ENCODE data around the gene FOXO3.

FOXO3 gene

GRCh38 chr6:108598305-108598863, 37.7 kb downstream of the FOXO3 start:
- no peak for DNase-seq

- DNase-seq, result no peak
Observed at GRCh38 chr6:108604156-108604555, 43.4 kb downstream of the FOXO3 start.

DNA sequence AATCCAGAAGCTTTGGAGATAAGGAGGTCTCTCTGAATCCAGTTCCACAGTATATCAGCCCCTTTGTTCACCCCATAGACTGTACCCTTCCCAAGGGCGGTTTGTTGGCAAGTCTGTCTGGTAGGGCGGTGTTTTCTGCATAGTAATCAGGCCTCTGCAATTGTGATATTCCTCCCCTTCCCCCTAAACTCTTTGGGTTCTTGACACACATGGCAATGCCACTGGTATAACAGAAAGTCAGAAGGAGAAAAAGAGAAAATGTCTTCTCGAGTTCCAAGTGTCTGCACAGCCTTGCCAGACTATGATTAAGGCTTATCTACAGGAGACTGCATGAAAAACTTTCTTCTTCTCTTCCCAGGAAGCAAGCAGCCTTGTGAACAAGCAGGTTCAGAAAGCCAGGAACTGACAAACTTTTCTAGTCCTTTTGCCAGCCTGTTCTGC, 45.6 kb downstream of the FOXO3 start:
- no peak for DNase-seq

DNA sequence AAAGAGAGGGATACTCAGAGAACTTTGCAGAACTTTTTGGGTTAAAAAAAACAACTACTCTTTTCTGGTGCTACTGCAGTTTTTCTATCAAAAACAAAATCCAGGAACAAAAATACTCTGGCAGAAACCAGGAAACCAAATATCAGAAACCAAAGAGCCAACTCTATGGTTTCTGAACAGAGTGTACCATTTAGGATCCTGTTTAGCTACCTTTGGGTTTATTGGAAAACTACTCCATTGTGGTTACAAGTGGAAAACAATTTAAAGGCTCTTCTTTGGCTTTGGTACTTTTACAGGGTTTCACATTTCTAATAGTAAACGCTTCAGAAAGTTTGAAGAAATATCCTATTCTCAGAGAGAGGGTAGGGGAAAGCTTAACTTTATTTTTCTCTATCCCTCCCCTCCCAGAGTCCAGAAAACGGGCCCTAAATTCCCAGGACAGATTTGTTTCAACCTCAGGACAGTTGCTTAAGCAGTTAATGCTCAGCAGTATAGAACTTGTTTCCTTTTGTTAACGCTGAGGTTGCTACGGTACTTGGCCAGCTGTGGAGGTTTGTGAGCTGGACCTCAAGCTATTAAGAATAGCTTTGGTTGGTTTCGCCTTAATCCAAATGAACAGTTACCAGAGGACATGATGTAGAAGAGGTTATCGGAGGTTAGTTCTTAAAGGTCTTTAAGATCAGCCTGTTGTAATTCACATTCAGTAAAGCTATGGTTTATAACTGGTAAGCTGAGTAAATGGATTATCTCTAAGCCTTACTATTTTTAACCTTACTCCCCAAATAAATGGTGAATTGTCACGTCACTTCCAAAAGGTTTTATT, 47.9 kb downstream of the FOXO3 start:
- no peak for DNase-seq

GRCh38 chr6:108609276-108609769, 48.6 kb downstream of the FOXO3 start:
- DNase-seq, result no peak

DNA sequence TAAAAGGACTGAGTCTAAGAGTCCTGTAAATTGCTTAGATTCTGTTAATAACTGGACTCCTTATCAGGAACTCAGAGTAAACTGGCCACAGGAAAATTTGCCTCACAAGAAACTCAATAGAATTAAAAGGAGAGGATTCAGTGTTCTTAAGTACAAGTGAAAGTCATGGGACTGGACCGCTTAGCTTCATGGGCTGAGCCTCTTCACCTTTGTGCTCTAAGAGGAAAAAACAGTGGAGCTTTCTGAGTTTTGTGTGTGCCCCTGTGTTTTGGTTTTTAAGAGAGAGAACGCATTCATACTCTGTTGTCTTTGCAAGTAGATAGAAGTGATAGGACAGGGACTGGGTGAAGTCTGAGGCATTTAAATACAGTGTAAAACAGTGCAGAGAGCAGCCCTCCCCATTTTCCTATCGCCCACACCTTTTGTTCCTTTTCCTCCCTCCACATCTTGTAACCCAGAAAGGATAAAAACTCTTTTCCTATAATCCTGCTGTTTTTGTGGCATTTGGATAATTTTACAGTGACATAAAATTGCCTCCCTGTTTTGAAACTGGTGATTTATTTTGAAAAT, 49.6 kb downstream of the FOXO3 start:
- DNase-seq, result no peak

DNA sequence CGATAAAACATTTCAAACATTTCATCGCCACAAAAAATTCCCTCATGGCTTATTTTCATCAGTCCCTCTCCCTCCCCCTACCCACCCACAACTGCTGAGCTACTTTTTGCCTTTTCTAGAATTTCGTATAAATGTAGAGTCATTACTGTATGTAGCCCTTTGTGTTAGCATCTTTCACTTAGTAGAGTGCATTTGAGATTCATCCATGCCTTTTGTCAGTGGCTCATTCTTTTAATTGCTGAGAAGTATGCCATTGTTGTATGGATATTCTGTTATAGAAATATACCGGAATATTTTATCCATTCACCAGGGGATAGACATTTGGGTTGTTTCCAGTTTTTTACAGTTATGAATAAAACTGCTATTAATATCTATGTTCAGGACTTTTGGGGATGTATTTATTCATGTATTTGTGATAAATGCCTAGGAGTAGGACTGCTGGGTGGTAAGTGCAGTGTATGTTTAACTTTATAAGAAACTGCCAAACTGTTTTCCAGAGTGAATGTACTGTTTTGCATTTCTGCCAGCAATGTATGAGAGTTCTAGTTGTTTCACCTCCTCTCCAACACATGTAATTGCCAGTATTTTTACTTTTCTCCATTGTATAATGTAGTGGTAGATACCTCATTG, 50.4 kb downstream of the FOXO3 start:
- DNase-seq, result no peak

DNA sequence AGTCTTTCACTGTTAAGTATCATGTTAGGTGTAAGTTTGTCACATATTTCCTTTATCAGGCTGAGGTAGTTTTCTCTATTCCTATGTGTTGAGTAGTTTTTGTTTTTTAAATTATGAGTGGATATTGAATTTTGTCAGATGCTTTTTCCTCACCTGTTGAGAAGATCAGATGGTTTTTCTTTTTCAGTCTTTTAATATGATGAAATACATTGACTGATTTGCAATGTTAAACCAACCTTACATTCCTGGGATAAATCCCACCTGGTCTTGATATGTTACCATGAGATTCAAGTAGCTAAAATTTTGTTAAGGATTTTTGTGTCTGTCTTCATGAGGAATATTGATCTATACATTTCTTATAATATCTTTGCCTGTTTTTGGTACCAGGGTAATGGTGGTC, 52.1 kb downstream of the FOXO3 start:
- no peak for DNase-seq

- no peak for DNase-seq
Observed at GRCh38 chr6:108616544-108616943, 55.8 kb downstream of the FOXO3 start.

DNA sequence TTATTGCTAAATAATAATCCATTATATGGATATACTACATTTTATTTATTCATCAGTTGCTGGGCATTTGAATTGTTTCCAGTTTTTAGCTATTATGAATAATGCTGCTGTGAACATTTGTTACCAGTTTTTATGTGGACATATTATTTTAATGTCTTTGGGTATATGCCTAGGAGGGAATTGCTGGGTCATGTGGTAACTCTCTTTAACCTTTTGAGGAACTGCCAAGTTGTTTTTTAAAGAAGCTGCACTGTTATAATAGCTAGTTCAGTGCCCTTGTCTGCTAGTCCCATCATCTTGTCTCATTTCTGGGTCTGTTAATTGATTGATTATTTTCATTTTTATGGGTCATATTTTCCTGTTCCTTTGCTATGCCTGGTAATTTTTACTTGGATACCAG, 56.3 kb downstream of the FOXO3 start:
- no peak for DNase-seq

DNA sequence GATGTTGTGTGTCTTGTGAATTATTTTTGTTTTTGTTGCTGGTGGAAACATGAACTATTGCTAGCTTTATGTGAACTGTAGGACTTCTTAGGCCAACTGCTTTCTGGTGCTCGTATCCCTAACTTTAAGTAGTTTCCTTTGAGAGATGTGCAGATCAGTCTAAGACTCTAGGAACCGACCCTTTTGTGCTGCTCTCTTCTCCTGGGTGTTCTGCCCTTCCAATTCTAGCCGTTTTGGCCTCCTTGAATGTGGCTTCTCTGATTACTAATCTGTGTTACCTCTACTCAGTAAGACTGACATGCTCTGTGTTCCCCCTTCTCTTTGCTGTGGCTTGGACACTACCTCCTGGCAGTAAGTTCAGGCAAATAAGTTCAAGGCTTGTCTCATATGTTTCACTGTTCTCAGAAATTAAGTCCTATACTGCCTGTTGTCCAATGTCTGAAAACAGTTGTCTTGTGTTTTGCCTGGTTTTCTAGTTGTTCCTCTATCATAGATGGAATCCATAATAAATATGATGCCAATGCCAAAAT, 58.0 kb downstream of the FOXO3 start:
- DNase-seq, result no peak

GRCh38 chr6:108619431-108620197, 58.9 kb downstream of the FOXO3 start:
- no peak for DNase-seq

GRCh38 chr6:108621117-108621516, 60.4 kb downstream of the FOXO3 start:
- no peak for DNase-seq

DNA sequence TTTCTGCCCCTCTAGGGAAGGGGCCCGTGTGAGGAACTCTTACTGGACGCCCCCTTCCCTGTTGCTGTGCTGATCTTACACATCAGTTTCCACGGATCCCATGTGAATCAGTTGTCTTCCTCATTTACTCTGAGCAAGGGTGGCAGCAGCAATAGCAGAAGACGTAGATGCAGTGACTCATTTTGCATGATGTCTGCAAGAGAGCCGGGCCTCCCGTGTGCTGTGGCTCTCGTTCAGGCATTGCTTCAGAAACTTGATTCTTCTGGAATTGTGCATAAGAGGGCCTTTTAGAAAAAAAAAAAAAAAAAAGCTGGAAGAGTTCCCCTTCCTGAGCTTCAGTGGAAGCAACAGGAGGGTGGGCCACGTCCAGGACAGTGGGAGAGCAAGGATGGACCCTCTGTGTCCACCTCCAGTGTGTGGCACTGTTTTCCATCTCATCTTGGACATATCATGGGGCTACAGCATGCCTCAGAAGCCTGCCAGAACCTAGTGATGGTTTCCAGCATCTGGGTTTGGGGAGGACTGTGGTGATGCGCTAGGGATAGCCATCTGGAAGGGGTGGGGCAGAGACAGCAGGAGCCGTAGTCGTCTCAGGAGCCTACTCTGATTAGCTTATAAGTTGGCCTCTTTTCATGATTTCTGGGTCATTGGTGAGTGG, 62.1 kb downstream of the FOXO3 start:
- no peak for DNase-seq

DNA sequence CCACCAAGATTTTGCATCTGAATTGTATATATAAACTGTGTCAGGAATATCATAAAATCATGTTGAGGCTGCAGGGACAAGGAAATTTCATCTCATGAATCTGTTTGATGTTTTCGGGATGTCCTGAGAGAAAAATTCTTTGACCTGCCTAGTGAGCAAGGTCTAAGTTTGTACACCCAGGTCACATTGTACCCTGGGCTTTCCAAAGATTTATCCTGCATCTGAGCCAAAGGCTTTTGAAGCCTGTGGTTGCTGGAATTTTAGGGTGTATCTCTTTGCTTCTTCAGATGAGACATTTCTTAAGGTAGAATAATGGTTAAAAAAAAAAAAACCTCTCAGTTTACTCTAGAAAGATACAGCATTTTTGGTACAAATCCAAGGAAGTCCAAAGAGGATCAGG, 63.3 kb downstream of the FOXO3 start:
- DNase-seq, result no peak

- DNase-seq, result no peak
Observed at GRCh38 chr6:108625581-108625980, 64.9 kb downstream of the FOXO3 start.

DNA sequence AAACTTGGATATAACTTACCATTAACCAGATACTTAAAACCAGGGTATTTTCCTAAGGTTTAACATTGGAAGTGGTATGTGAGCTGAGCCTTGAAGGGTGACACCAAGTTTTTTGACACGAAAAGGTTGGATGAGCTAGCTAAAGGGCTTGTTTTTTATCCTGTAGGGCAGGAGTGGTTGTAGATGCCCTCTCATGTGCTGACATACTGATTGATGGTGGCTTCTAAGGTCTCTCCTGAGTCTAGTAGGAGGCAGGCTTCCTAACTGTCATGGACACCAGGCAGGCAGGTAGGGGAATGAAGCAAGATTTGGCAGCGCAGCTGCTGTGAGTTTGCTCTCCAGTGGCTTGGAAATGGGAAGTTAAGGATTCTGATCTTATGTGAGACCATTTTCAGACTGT, 66.1 kb downstream of the FOXO3 start:
- DNase-seq, result no peak

DNA sequence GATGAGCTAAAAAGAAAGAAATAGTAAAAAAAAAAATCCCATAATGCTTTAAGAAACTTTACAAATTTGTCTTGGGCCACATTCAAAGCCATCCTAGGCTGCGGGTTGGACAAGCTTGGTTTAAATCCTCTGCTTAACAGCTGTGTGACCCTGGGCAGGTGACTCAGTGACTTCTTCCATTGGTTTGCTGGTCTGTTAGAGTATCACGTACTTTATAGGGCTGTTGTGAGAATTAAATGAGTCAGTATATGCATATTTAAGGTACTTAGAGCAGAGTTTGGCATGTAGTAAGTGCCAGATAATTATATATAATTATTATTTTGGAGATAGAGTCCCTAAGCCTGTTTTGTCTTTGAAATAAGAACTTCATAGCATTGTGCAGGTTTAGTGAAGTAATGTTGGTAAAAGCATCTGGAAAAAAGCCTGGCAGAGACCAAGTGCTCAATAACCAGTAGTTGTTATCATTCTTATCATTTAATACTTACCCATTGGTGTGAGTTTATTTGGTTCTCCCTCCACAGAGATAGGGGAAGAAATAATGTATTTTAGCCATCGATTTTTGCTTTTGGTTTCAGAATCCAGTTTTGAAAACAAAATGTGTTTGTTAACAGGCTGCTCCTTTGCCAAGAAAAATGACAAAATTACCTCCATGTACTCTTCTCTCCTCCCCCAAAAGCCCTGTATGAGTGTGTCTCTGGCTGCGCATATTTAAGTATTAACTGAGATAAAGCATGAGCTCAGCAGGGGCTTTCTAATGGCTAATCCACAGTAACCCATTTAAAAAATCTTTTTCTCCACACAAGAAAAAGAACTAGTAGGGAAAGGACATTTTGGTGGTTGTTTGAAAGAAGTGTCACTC, 67.2 kb downstream of the FOXO3 start:
- no peak for DNase-seq

GRCh38 chr6:108630050-108630714, 69.5 kb downstream of the FOXO3 start:
- no peak for DNase-seq

DNA sequence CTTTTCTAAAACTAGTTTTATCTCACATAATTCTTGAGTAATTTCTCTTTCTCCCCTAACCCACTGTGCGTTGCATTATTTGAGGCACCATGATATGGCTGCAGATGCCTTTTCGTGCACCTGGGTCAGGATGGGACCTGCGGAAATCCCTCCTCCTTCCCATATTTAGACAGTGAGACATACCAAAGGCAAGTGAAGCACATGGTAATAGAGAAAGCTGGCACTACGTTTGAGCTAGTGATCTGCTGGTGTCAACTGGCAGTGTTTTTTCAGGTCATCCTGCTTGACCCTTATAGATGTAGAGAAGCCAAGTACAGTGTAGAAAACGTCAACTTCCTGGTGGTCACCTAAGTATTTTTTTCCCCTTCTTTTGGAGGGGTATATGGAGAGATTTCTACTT, 71.7 kb downstream of the FOXO3 start:
- DNase-seq, result no peak

Data from effector CD8-positive, alpha-beta T cell (primary cell).